ENCODE results near the gene ZFAND2A.
"Not testable (repeated sequence)": the region's sequence is repeated elsewhere in the genome, so short reads cannot be mapped to it uniquely, and the experiment has no call there.

The ZFAND2A gene

GRCh38 chr7:1156782-1157535 lies 3.0 kb downstream of the ZFAND2A start:
- H3K4me1 ChIP-seq = peaks cover 23 to 36% (median 28%) of the 10 kb centered on the region in 10 experiments
- TF ChIP-seq Cebpa-rat (IDR thresholded peaks at IDR 0.05) = no peak
- peak overlapping the region in 3 of 11 experiments; percentile 35 to 89 (median 43); a peak in 5 of 22 replicates for H3K4me2 ChIP-seq
- no peak overlapping the region for H3K4me3 ChIP-seq
- peak overlapping the region in 3 of 11 experiments; percentile 1 to 54 (median 52); a peak in 4 of 22 replicates for H3K9ac ChIP-seq
- peaks cover 58 to 67% (median 61%) of the 10 kb centered on the region in 11 experiments for H3K36me3 ChIP-seq
- peaks cover 3 to 66% (median 31%) of the 10 kb centered on the region in 11 experiments; a peak in 18 of 22 replicates for H4K20me1 ChIP-seq
- no peaks in the 10 kb centered on the region for H3K27me3 ChIP-seq
- no peak overlapping the region for H3K27ac ChIP-seq
- H3K9me3 ChIP-seq (replicated peaks in 1 of 11) = no peaks in the 10 kb centered on the region

GRCh38 chr7:1155818-1156781 lies 3.9 kb downstream of the ZFAND2A start:
- H3K27ac ChIP-seq; H3K4me3 ChIP-seq; H3K9me3 ChIP-seq (replicated peaks in 1 of 11); H3K27me3 ChIP-seq: not testable (repeated sequence)
- H3K9ac ChIP-seq = peak overlapping the region in 2 of 11 experiments; percentile 52 to 54; a peak in 1 of 22 replicates
- H3K4me1 ChIP-seq = peaks cover 18 to 32% (median 24%) of the 10 kb centered on the region in 10 experiments
- H4K20me1 ChIP-seq = peaks cover 3 to 73% (median 31%) of the 10 kb centered on the region in 11 experiments; a peak in 18 of 22 replicates
- peaks cover 67 to 76% (median 70%) of the 10 kb centered on the region in 11 experiments for H3K36me3 ChIP-seq
- H3K4me2 ChIP-seq = peak overlapping the region in 3 of 11 experiments; percentile 35 to 89 (median 43); a peak in 4 of 22 replicates

GRCh38 chr7:1154172-1154739 lies 5.7 kb downstream of the ZFAND2A start:
- Histone ChIP-seq H3K4me1 (peaks cover 12 to 25% (median 17%) of the 10 kb centered on the region in 10 experiments), H3K9ac (no peak overlapping the region), H3K4me3 (no peak overlapping the region), H3K4me2 (no peak overlapping the region), H3K9me3 (replicated peaks in 1 of 11) (no peaks in the 10 kb centered on the region), H4K20me1 (peaks cover 3 to 85% (median 31%) of the 10 kb centered on the region in 11 experiments; a peak in 18 of 22 replicates), H3K36me3 (peaks cover 84 to 94% (median 87%) of the 10 kb centered on the region in 11 experiments), H3K27ac (no peak overlapping the region), H3K27me3 (no peaks in the 10 kb centered on the region)
- no peak for TF ChIP-seq Cebpa-rat (IDR thresholded peaks at IDR 0.05)

- Histone ChIP-seq H3K9ac (no peak overlapping the region), H3K9me3 (replicated peaks in 1 of 11) (no peaks in the 10 kb centered on the region), H3K36me3 (peaks cover 79 to 85% (median 81%) of the 10 kb centered on the region in 11 experiments), H3K4me1 (peaks cover 0 to 12% (median 2%) of the 10 kb centered on the region in 10 experiments; a peak in 9 of 20 replicates), H3K27me3 (no peaks in the 10 kb centered on the region), H3K4me3 (no peak overlapping the region), H4K20me1 (peaks cover 0 to 72% (median 17%) of the 10 kb centered on the region in 11 experiments; a peak in 18 of 22 replicates), H3K27ac (no peak overlapping the region), H3K4me2 (no peak overlapping the region)
- TF ChIP-seq Cebpa-rat (IDR thresholded peaks at IDR 0.05) = no peak
Observed at GRCh38 chr7:1152492-1152891, 7.5 kb downstream of the ZFAND2A start.

- Histone ChIP-seq H3K4me3 (no peak overlapping the region), H3K9me3 (replicated peaks in 1 of 11) (no peaks in the 10 kb centered on the region), H3K4me1 (peaks cover 0 to 5% (median 1%) of the 10 kb centered on the region in 10 experiments; a peak in 8 of 20 replicates), H3K36me3 (peaks cover 72 to 78% (median 74%) of the 10 kb centered on the region in 11 experiments), H3K27me3 (no peaks in the 10 kb centered on the region), H4K20me1 (peaks cover 0 to 68% (median 17%) of the 10 kb centered on the region in 11 experiments; a peak in 16 of 22 replicates), H3K9ac (no peak overlapping the region), H3K27ac (no peak overlapping the region), H3K4me2 (no peak overlapping the region)
- TF ChIP-seq Cebpa-rat (IDR thresholded peaks at IDR 0.05) = no peak
Observed at GRCh38 chr7:1151653-1152425, 8.2 kb downstream of the ZFAND2A start.

- Histone ChIP-seq H3K4me2 (no peak overlapping the region), H3K4me3 (no peak overlapping the region), H3K27ac (no peak overlapping the region), H3K9ac (no peak overlapping the region; a peak in 1 of 22 replicates), H3K27me3 (no peaks in the 10 kb centered on the region), H4K20me1 (peaks cover 0 to 63% (median 17%) of the 10 kb centered on the region in 11 experiments; a peak in 13 of 22 replicates), H3K9me3 (replicated peaks in 1 of 11) (no peaks in the 10 kb centered on the region), H3K36me3 (peaks cover 67 to 73% (median 69%) of the 10 kb centered on the region in 11 experiments), H3K4me1 (no peaks in the 10 kb centered on the region; a peak in 1 of 20 replicates)
- TF ChIP-seq Cebpa-rat (IDR thresholded peaks at IDR 0.05) = no peak
Observed at GRCh38 chr7:1151156-1151555, 8.8 kb downstream of the ZFAND2A start.

- H3K36me3 ChIP-seq = peaks cover 62 to 69% (median 64%) of the 10 kb centered on the region in 11 experiments
- no peaks in the 10 kb centered on the region for H3K27me3 ChIP-seq
- no peak for TF ChIP-seq Cebpa-rat (IDR thresholded peaks at IDR 0.05)
- 0 out of 22 replicates have a peak overlapping the region, but pooled peaks of 1 of the 11 experiments have one; percentile 11 for H3K9ac ChIP-seq
- no peaks in the 10 kb centered on the region; a peak in 1 of 20 replicates for H3K4me1 ChIP-seq
- no peak overlapping the region for H3K4me3 ChIP-seq
- H4K20me1 ChIP-seq = peaks cover 0 to 58% (median 13%) of the 10 kb centered on the region in 11 experiments; a peak in 13 of 22 replicates
- H3K9me3 ChIP-seq (replicated peaks in 1 of 11) = no peaks in the 10 kb centered on the region
- no peak overlapping the region for H3K4me2 ChIP-seq
- no peak overlapping the region for H3K27ac ChIP-seq
Observed at GRCh38 chr7:1150400-1151002, 9.5 kb downstream of the ZFAND2A start.
